SK-N-SH treated with all-trans-retinoic acid at 6 μM for 48 hours (cell line): Measurements from ENCODE around the gene COL3A1.

Experiments used
- ATAC-seq: fragments of 200-7000 bp; cut with Tn5 transposase; 3 replicates; pipeline ENCODE4 v1.9.1; 2020; ENCODE audit warnings: mild to moderate bottlenecking, moderate library complexity
- ARNTL ChIP-seq: fragments of 450-650 bp; formaldehyde crosslinking; IDR thresholded peaks from 2 replicates; pipeline ENCODE4 v1.5.0; 2020; ENCODE audit warnings: low read depth, mild to moderate bottlenecking, moderate library complexity, borderline replicate concordance
- BACH2 ChIP-seq: fragments of 250-450 bp; sonication (Bioruptor Pico); IDR thresholded peaks from 2 replicates; pipeline ENCODE4 v1.9.0; 2021; ENCODE audit warnings: mild to moderate bottlenecking, borderline replicate concordance
- CREB5 ChIP-seq: fragments of 250-450 bp; sonication (Bioruptor Pico); IDR thresholded peaks from 2 replicates; pipeline ENCODE4 v1.5.1; 2020; ENCODE audit warnings: low read depth, mild to moderate bottlenecking, moderate library complexity
- CSRNP3 ChIP-seq: fragments of 250-450 bp; sonication (Bioruptor Pico); IDR thresholded peaks from 2 replicates; pipeline ENCODE4 v1.5.1; 2021; ENCODE audit warnings: mild to moderate bottlenecking, moderate library complexity
- GLIS3 ChIP-seq: fragments of 250-450 bp; sonication (Bioruptor Pico); IDR thresholded peaks from 2 replicates; pipeline ENCODE4 v1.5.0; 2020; ENCODE audit warnings: mild to moderate bottlenecking, moderate library complexity
- ISL1 ChIP-seq: fragments of 250-450 bp; sonication (Bioruptor Pico); IDR thresholded peaks from 2 replicates; pipeline ENCODE4 v2.1.2; 2022; ENCODE audit warnings: mild to moderate bottlenecking, moderate library complexity
- OSR1 ChIP-seq: fragments of 250-450 bp; sonication (Bioruptor Pico); IDR thresholded peaks from 2 replicates; pipeline ENCODE4 v1.8.0; 2022; ENCODE audit warnings: moderate library complexity, mild to moderate bottlenecking, inconsistent platforms
- PATZ1 ChIP-seq: fragments of 250-450 bp; sonication (Bioruptor Pico); IDR thresholded peaks from 2 replicates; pipeline ENCODE4 v1.8.0; 2020; ENCODE audit warnings: mild to moderate bottlenecking, moderate library complexity, borderline replicate concordance
- PPARA ChIP-seq: fragments of 250-450 bp; sonication (Bioruptor Pico); IDR thresholded peaks from 2 replicates; pipeline ENCODE4 v1.5.0; 2020; ENCODE audit warnings: mild to moderate bottlenecking, borderline replicate concordance
- RARB ChIP-seq: fragments of 250-450 bp; sonication (Bioruptor Pico); IDR thresholded peaks from 2 replicates; pipeline ENCODE4 v1.8.0; 2021; ENCODE audit warnings: mild to moderate bottlenecking, moderate library complexity
- TCF4 ChIP-seq: fragments of 250-450 bp; sonication (Bioruptor Pico); IDR thresholded peaks from 2 replicates; pipeline ENCODE4 v1.8.0; 2021; ENCODE audit warnings: mild to moderate bottlenecking, moderate library complexity, borderline replicate concordance
- TOX ChIP-seq: fragments of 250-450 bp; sonication (Bioruptor Pico); IDR thresholded peaks from 2 replicates; pipeline ENCODE4 v1.8.0; 2021; ENCODE audit warnings: mild to moderate bottlenecking, moderate library complexity, borderline replicate concordance
- TSHZ2 ChIP-seq: fragments of 250-450 bp; sonication (Bioruptor Pico); IDR thresholded peaks from 2 replicates; pipeline ENCODE4 v1.5.0; 2020; ENCODE audit warnings: mild to moderate bottlenecking, moderate library complexity
- ZC3H10 ChIP-seq: fragments of 250-450 bp; sonication (Bioruptor Pico); IDR thresholded peaks from 2 replicates; pipeline ENCODE4 v1.5.1; 2021; ENCODE audit warnings: mild to moderate bottlenecking, moderate library complexity
- ZFP3 ChIP-seq: fragments of 250-450 bp; sonication (Bioruptor Pico); IDR thresholded peaks from 2 replicates; pipeline ENCODE4 v1.5.0; 2020; ENCODE audit warnings: mild to moderate bottlenecking, moderate library complexity
- ZFP30 ChIP-seq: fragments of 450-650 bp; formaldehyde crosslinking; IDR thresholded peaks from 2 replicates; pipeline ENCODE4 v1.5.0; 2022; ENCODE audit warnings: mild to moderate bottlenecking, moderate library complexity
- ZNF565 ChIP-seq: fragments of 450-650 bp; formaldehyde crosslinking; conservative IDR thresholded peaks from 2 replicates; pipeline ENCODE4 v1.5.0; 2020; ENCODE audit warnings: low read depth, mild to moderate bottlenecking, moderate library complexity
- ZNF70 ChIP-seq: fragments of 450-650 bp; formaldehyde crosslinking; IDR thresholded peaks from 2 replicates; pipeline ENCODE4 v1.5.0; 2020; ENCODE audit warnings: mild to moderate bottlenecking, moderate library complexity
- ZNF8 ChIP-seq: fragments of 450-650 bp; formaldehyde crosslinking; IDR thresholded peaks from 2 replicates; pipeline ENCODE4 v1.5.0; 2020; ENCODE audit warnings: mild to moderate bottlenecking, moderate library complexity

COL3A1 gene

GRCh38 chr2:189022053-189022481 is 47.9 kb downstream of the COL3A1 start:
- no peak for TF ChIP-seq ARNTL (CRISPR knock-in tag)
- ATAC-seq, result peak; percentile 13

GRCh38 chr2:189022492-189022891 is 48.3 kb downstream of the COL3A1 start:
- peak; percentile 68 for ATAC-seq

GRCh38 chr2:189024901-189025618 is 50.9 kb downstream of the COL3A1 start:
- no peak for ATAC-seq
- TF ChIP-seq BACH2 (no peak), ZFP3 (CRISPR knock-in tag) (no peak)

More at GRCh38 chr2:189022492-189022891, 48.3 kb downstream of the COL3A1 start:
- TF ChIP-seq TCF4, result peak; percentile 72
- TF ChIP-seq GLIS3 (CRISPR knock-in tag), result no peak

- ATAC-seq, result peak; percentile 77
- TF ChIP-seq CREB5 (CRISPR knock-in tag), result no peak
- no peak for TF ChIP-seq ZNF70 (CRISPR knock-in tag)
- peak; percentile 28; the same call in 1 of the 2 replicates for TF ChIP-seq ISL1
- TF ChIP-seq TOX (CRISPR knock-in tag), result no peak
- TF ChIP-seq ZC3H10 (CRISPR knock-in tag), result no peak
- TF ChIP-seq ZNF565 (CRISPR knock-in tag), result no peak
These were observed 63.3 kb downstream of the COL3A1 start for GRCh38 chr2:189037518-189037917.

GRCh38 chr2:189045836-189046235 is 71.7 kb downstream of the COL3A1 start:
- TF ChIP-seq ARNTL (CRISPR knock-in tag), result no peak
- TF ChIP-seq ISL1, result no peak
- TF ChIP-seq PATZ1, result no peak
- no peak for TF ChIP-seq RARB (CRISPR knock-in tag)
- no peak for TF ChIP-seq TSHZ2
- TF ChIP-seq TOX (CRISPR knock-in tag), result no peak
- TF ChIP-seq ZNF8, result no peak

GRCh38 chr2:189046320-189046719 is 72.1 kb downstream of the COL3A1 start:
- ATAC-seq, result no peak
- TF ChIP-seq ZFP3 (CRISPR knock-in tag) (no peak), ZNF8 (no peak), ARNTL (CRISPR knock-in tag) (no peak), TCF4 (no peak), CSRNP3 (CRISPR knock-in tag) (no peak), ISL1 (no peak), BACH2 (no peak), ZNF565 (CRISPR knock-in tag) (no peak), PATZ1 (no peak), ZFP30 (CRISPR knock-in tag) (no peak), OSR1 (CRISPR knock-in tag) (no peak), PPARA (CRISPR knock-in tag) (no peak), ZC3H10 (CRISPR knock-in tag) (no peak), GLIS3 (CRISPR knock-in tag) (no peak), CREB5 (CRISPR knock-in tag) (no peak)
- TF ChIP-seq, all 23 proteins: peak for 0

More at GRCh38 chr2:189045836-189046235, 71.7 kb downstream of the COL3A1 start:
- no peak for ATAC-seq
